Panc1 (cell line): ENCODE results near the gene JAG1. TPM values are rescaled to one million over a fixed set of nuclear protein-coding genes. Genes with fewer than 3 reads are reported as not detected.

Experiments used
- ATAC-seq: fragments of 200-7000 bp; cut with Tn5 transposase; 2 replicates; pipeline ENCODE4 v1.9.1; 2020; ENCODE audit warnings: mild to moderate bottlenecking, moderate library complexity
- BruUV-seq: library from RNA; stranded (reverse); fragments of 400-500 nt; replicated peaks from 2 replicates; lab custom pipeline; 2021; lab: Mats Ljungman, UMichigan
- CTCF ChIA-PET: fragments of 300-600 bp; sonication (Branson Sonifier 250); formaldehyde crosslinking; loops from one replicate; lab custom pipeline; 2022; ENCODE audit warnings: antibody characterized with exemption; lab: Charles Lee
- POLR2A ChIA-PET: fragments of 300-600 bp; sonication (Branson Sonifier 250); formaldehyde crosslinking; loops from one replicate; lab custom pipeline; 2022; ENCODE audit warnings: antibody characterized with exemption; lab: Charles Lee
- DNase-seq: peaks from one replicate; pipeline ENCODE4 v3.0.0-alpha.2; 2010; ENCODE audit warnings: low read depth, low spot score
- H3K27ac ChIP-seq: 2 replicates; pipeline ENCODE4 v1.5.1; 2011; ENCODE audit warnings: mild to moderate bottlenecking, low read length, inconsistent platforms
- H3K27me3 ChIP-seq: fragments of 200-500 bp; sonication (Bioruptor generic); 2 replicates; pipeline ENCODE4 v1.6.0; 2014; ENCODE audit warnings: low read length, inconsistent platforms; ENCODE audit not compliant: control insufficient read depth, insufficient read depth
- H3K36me3 ChIP-seq: fragments of 200-500 bp; sonication (Bioruptor generic); 2 replicates; pipeline ENCODE4 v1.5.1; 2014; ENCODE audit warnings: inconsistent platforms, mild to moderate bottlenecking, low read length, moderate library complexity; ENCODE audit not compliant: control insufficient read depth, insufficient read depth
- H3K4me1 ChIP-seq: 2 replicates; pipeline ENCODE4 v1.5.1; 2011; ENCODE audit warnings: inconsistent platforms, mild to moderate bottlenecking, low read length, moderate library complexity; ENCODE audit not compliant: control insufficient read depth, insufficient read depth
- H3K4me3 ChIP-seq, 2 experiments: 2 replicates each; pipeline ENCODE4 v1.5.1; 2011 to 2012; ENCODE audit warnings: low read depth in 2 of 2, low read length in 2 of 2, mild to moderate bottlenecking in 2 of 2, inconsistent platforms in 1 of 2, moderate library complexity in 1 of 2
- H3K9me3 ChIP-seq: fragments of 200-500 bp; sonication (Bioruptor generic); 2 replicates; pipeline ENCODE4 v1.5.1; 2014; ENCODE audit warnings: low read depth, mild to moderate bottlenecking, inconsistent platforms, low read length, moderate library complexity; ENCODE audit not compliant: control insufficient read depth, insufficient read depth
- CTCF ChIP-seq: fragments of 450-650 bp; IDR thresholded peaks from 2 replicates; pipeline ENCODE4 v1.5.1; 2017; ENCODE audit warnings: mild to moderate bottlenecking
- POLR2AphosphoS5 ChIP-seq: IDR thresholded peaks from 2 replicates; pipeline ENCODE4 v1.6.1; 2012; ENCODE audit warnings: mild to moderate bottlenecking, low read depth, low read length, moderate library complexity
- REST ChIP-seq, 2 experiments: IDR thresholded peaks; 2 replicates each; pipeline ENCODE4 v1.6.1; 2011 to 2012; ENCODE audit warnings: low read depth in 2 of 2, control low read depth in 1 of 2, low read length in 1 of 2, mild to moderate bottlenecking in 1 of 2, moderate library complexity in 1 of 2; ENCODE audit not compliant: insufficient read depth in 1 of 2
- SIN3A ChIP-seq: IDR thresholded peaks from 2 replicates; pipeline ENCODE4 v1.6.1; 2012; ENCODE audit warnings: low read depth, mild to moderate bottlenecking, low read length, moderate library complexity, borderline replicate concordance; ENCODE audit not compliant: insufficient read depth
- TCF7L2 ChIP-seq: IDR thresholded peaks from 2 replicates; pipeline ENCODE4 v1.6.1; 2011; ENCODE audit warnings: mild to moderate bottlenecking, low read depth, low read length, inconsistent platforms
- in situ Hi-C: cut with HindIII; loops from 2 replicates; pipeline ENCODE4 v1.10.0; 2016; ENCODE audit warnings: low sequenced_read_pairs, low pct_unique_long_range_greater_than_20kb
- intact Hi-C: fragments of 100-400 bp; cut with micrococcal nuclease; formaldehyde crosslinking; loops from one replicate; pipeline ENCODE4 v1.10.0; 2022; ENCODE audit not compliant: unreplicated experiment
- total RNA-seq: library from RNA; stranded (reverse); gene quantifications from one replicate; pipeline ENCODE4 v1.2.1, GENCODE V29; 2021; ENCODE audit not compliant: unreplicated experiment

Gene JAG1
- total RNA-seq, 1 experiment from 2014 or later = 21.2 TPM

DNA sequence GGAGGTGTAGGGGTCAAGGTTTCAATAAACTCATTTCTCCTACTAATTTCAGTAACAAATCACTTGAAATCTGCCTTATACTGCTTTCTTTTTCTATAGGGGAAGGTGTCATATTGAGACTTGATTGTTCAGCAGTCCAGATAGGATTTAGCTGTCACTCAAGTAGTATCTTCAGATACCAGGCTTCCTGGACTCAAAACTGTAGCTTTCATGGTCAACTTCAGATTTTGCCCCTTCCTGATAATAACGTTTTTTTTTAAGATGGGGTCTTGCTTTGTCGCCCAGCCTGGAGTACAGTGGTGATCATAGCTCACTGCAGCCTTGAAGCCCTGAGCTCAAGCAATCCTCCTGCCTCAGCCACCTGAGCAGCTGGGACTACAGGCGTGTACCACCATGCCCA, 77.8 kb downstream of the JAG1 start:
- no peaks in the 10 kb centered on the region for H3K36me3 ChIP-seq
- in situ Hi-C loops (no loop called here), intact Hi-C loops (no loop called here)
- no peak for TF ChIP-seq REST (IDR thresholded peaks at IDR 0.05; ENCODE audit: insufficient read depth in 1 of 2, low read depth in 2 of 2, low read length in 1 of 2)
- TF ChIP-seq SIN3A = no peak
- BruUV-seq = no TSS peak
- POLR2A ChIA-PET = no interaction called here
- peaks cover 6% of the 10 kb centered on the region; the same call in 1 of the 2 replicates for H3K4me1 ChIP-seq
- no peaks in the 10 kb centered on the region for H3K27me3 ChIP-seq
- CTCF ChIA-PET = no interaction called here
- H3K4me3 ChIP-seq = no peak overlapping the region
- H3K9me3 ChIP-seq = no peaks in the 10 kb centered on the region
- ATAC-seq (no peak), DNase-seq (no peak)
- no peak overlapping the region for H3K27ac ChIP-seq

GRCh38 chr20:10595266-10595665, 78.5 kb downstream of the JAG1 start:
- intact Hi-C loops = no loop called here
- Histone ChIP-seq H3K4me3 (no peak overlapping the region), H3K27ac (no peak overlapping the region), H3K4me1 (peaks cover 6% of the 10 kb centered on the region; the same call in 1 of the 2 replicates), H3K27me3 (no peaks in the 10 kb centered on the region), H3K9me3 (no peaks in the 10 kb centered on the region), H3K36me3 (no peaks in the 10 kb centered on the region)
- no peak for ATAC-seq
- TF ChIP-seq POLR2AphosphoS5 (no peak), SIN3A (no peak), CTCF (no peak), REST (IDR thresholded peaks at IDR 0.05; ENCODE audit: insufficient read depth in 1 of 2, low read depth in 2 of 2, low read length in 1 of 2) (no peak), TCF7L2 (no peak)
- POLR2A ChIA-PET = no interaction called here
- no peak for DNase-seq
- CTCF ChIA-PET = no interaction called here
- in situ Hi-C loops = no loop called here
- no TSS peak for BruUV-seq
